SU-DHL-6 (cell line): ENCODE measurements around the gene RLF.

Source experiments
- H2AFZ ChIP-seq: fragments of 200-600 bp; sonication (generic); 2 replicates; pipeline ENCODE4 v1.6.1; 2014; ENCODE audit warnings: low read depth, mild to moderate bottlenecking, moderate library complexity, mixed read lengths, antibody characterized with exemption, low read length; ENCODE audit not compliant: severe bottlenecking
- H3F3A ChIP-seq: fragments of 200-600 bp; shearing (Covaris generic); 2 replicates; pipeline ENCODE4 v1.6.0; 2016; ENCODE audit warnings: antibody characterized with exemption, mild to moderate bottlenecking; ENCODE audit not compliant: insufficient read depth
- H3K27ac ChIP-seq: fragments of 200-600 bp; sonication (generic); 2 replicates; pipeline ENCODE4 v1.5.1; 2016; ENCODE audit warnings: low read depth, mild to moderate bottlenecking, low read length, moderate library complexity, mixed read lengths
- H3K27me3 ChIP-seq: fragments of 200-600 bp; sonication (generic), shearing (Covaris generic); 2 replicates; pipeline ENCODE4 v1.6.0; 2014; ENCODE audit warnings: mild to moderate bottlenecking, low read length
- H3K36me3 ChIP-seq: fragments of 200-600 bp; sonication (generic); 2 replicates; pipeline ENCODE4 v1.6.1; 2014; ENCODE audit warnings: mild to moderate bottlenecking, low read length, mixed read lengths
- H3K4me2 ChIP-seq: fragments of 300-600, 200-600 bp; shearing (Covaris generic), sonication (generic); 2 replicates; pipeline ENCODE4 v1.6.0; 2014; ENCODE audit warnings: low read length, low read depth, mild to moderate bottlenecking; ENCODE audit not compliant: poor library complexity, severe bottlenecking
- H3K4me3 ChIP-seq: fragments of 200-600 bp; sonication (generic); 2 replicates; pipeline ENCODE4 v1.5.1; 2014; ENCODE audit warnings: antibody characterized with exemption, low read length, mild to moderate bottlenecking, mixed read lengths; ENCODE audit not compliant: insufficient read depth, poor library complexity, severe bottlenecking
- H3K79me2 ChIP-seq: fragments of 200-600 bp; sonication (generic); 2 replicates; pipeline ENCODE4 v1.6.1; 2014; ENCODE audit warnings: mild to moderate bottlenecking, low read length, moderate library complexity; ENCODE audit not compliant: insufficient read depth
- H3K9ac ChIP-seq: fragments of 200-600 bp; sonication (generic); 2 replicates; pipeline ENCODE4 v1.7.0; 2014; ENCODE audit warnings: mild to moderate bottlenecking, low read length
- H3K9me2 ChIP-seq: fragments of 200-600 bp; sonication (generic); replicated peaks from 2 replicates; pipeline ENCODE4 v1.6.1; 2014; ENCODE audit warnings: low read length; ENCODE audit not compliant: insufficient read depth
- H3K9me3 ChIP-seq: fragments of 200-600 bp; sonication (generic); 2 replicates; pipeline ENCODE4 v1.6.1; 2014; ENCODE audit warnings: low read length, mixed read lengths; ENCODE audit not compliant: insufficient read depth
- H4K20me1 ChIP-seq: fragments of 200-600 bp; sonication (generic); 2 replicates; pipeline ENCODE4 v1.6.1; 2014; ENCODE audit warnings: low read depth, mild to moderate bottlenecking, antibody characterized with exemption, low read length, moderate library complexity, mixed read lengths
- CTCF ChIP-seq: fragments of 200-600 bp; sonication (generic); IDR thresholded peaks from one replicate; pipeline ENCODE4 v1.5.1; 2017; ENCODE audit warnings: antibody characterized with exemption, mild to moderate bottlenecking, low read length, moderate library complexity; ENCODE audit not compliant: insufficient read depth, poor library complexity, severe bottlenecking
- EZH2phosphoT487 ChIP-seq: fragments of 200-600 bp; sonication (generic), shearing (Covaris generic); conservative IDR thresholded peaks from 2 replicates; pipeline ENCODE4 v1.6.1; 2018; ENCODE audit warnings: mild to moderate bottlenecking, antibody characterized with exemption, low read length, moderate library complexity, mixed read lengths

Gene RLF, protein sequence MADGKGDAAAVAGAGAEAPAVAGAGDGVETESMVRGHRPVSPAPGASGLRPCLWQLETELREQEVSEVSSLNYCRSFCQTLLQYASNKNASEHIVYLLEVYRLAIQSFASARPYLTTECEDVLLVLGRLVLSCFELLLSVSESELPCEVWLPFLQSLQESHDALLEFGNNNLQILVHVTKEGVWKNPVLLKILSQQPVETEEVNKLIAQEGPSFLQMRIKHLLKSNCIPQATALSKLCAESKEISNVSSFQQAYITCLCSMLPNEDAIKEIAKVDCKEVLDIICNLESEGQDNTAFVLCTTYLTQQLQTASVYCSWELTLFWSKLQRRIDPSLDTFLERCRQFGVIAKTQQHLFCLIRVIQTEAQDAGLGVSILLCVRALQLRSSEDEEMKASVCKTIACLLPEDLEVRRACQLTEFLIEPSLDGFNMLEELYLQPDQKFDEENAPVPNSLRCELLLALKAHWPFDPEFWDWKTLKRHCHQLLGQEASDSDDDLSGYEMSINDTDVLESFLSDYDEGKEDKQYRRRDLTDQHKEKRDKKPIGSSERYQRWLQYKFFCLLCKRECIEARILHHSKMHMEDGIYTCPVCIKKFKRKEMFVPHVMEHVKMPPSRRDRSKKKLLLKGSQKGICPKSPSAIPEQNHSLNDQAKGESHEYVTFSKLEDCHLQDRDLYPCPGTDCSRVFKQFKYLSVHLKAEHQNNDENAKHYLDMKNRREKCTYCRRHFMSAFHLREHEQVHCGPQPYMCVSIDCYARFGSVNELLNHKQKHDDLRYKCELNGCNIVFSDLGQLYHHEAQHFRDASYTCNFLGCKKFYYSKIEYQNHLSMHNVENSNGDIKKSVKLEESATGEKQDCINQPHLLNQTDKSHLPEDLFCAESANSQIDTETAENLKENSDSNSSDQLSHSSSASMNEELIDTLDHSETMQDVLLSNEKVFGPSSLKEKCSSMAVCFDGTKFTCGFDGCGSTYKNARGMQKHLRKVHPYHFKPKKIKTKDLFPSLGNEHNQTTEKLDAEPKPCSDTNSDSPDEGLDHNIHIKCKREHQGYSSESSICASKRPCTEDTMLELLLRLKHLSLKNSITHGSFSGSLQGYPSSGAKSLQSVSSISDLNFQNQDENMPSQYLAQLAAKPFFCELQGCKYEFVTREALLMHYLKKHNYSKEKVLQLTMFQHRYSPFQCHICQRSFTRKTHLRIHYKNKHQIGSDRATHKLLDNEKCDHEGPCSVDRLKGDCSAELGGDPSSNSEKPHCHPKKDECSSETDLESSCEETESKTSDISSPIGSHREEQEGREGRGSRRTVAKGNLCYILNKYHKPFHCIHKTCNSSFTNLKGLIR (N-terminal part only)

DNA sequence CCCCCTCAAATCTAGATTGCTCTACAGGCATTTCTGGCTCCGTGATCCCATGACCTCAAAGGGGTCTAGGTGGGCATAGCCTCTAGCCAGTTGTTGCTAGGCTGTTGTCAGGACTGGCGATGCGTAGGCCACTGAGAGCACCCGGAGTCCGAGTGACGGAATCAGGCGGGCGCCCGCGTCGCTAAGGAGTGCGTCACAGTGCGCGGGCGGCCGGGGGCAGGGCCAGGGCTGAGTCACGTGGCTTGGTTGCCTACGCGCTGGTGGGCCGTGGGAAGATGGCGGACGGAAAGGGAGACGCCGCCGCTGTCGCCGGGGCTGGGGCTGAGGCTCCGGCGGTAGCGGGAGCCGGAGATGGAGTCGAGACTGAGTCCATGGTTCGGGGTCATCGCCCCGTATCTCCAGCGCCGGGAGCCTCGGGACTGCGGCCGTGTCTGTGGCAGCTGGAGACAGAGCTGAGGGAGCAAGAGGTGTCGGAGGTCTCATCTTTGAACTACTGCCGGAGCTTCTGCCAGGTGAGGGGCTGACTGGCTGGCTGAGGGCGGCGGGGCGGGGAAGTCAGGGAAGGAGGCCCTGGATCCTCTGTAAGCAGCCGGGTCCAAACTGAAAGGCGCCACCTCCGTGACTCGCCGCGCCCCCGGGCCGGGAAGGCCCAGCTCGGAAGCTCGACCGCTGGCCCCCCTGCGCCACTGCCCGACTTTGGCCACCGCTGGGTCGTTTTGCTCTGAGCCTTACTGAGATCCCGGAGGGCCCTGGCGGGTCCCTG, at the start of gene RLF:
Gene RLF (plus strand): TSS at position 263 of the 763 bp plus-strand sequence. CDS start 13 bp downstream, at position 276.
- TF ChIP-seq EZH2phosphoT487 (no peak), CTCF (no peak)
- peak within 1 kb of the TSS; percentile 43 for H3K27ac ChIP-seq
- peaks cover 51% of the 10 kb centered on the region for H3K79me2 ChIP-seq
- no peaks in the 10 kb centered on the region for H3K9me3 ChIP-seq
- H3K27me3 ChIP-seq, result no peaks in the 10 kb centered on the region
- no peaks in the 10 kb centered on the region for H3K9me2 ChIP-seq
- H2AFZ ChIP-seq, result peak within 1 kb of the TSS; percentile 77
- H3K4me2 ChIP-seq, result peak within 1 kb of the TSS; percentile 95
- H3K4me3 ChIP-seq, result peak within 1 kb of the TSS; percentile 80
- H3K9ac ChIP-seq, result peak within 1 kb of the TSS; percentile 88
- no peaks in the 10 kb centered on the region for H3K36me3 ChIP-seq
- H3F3A ChIP-seq, result no peaks in the 10 kb centered on the region; the same call in 1 of the 2 replicates
- peaks cover 42% of the 10 kb centered on the region for H4K20me1 ChIP-seq

DNA sequence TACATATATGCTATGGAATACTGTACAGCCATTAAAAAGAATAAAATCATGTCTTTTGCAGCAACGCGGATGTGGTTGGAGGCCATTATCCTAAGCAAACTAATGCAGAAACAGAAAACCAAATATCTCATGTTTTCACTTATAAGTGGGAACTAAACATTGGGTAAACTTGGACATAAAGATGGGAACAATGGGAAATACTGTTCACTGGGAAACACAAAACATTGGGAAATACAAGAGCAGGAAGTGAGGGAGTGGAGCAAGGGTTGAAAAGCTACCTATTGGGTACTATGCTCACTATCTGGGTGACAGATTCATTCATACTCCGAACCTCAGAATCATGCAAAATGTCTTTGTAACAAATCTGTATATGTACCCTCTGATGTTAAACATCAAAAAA, 46.8 kb upstream of the RLF start:
- no peak overlapping the region for H3K9ac ChIP-seq
- no peaks in the 10 kb centered on the region for H4K20me1 ChIP-seq
- H3K9me2 ChIP-seq, result no peaks in the 10 kb centered on the region
- H3K4me3 ChIP-seq, result no peak overlapping the region
- no peak overlapping the region for H3K27ac ChIP-seq
- TF ChIP-seq CTCF (no peak), EZH2phosphoT487 (no peak)
- H3K27me3 ChIP-seq, result no peaks in the 10 kb centered on the region
- H3K4me2 ChIP-seq, result no peak overlapping the region
- H3K36me3 ChIP-seq, result no peaks in the 10 kb centered on the region
- H3K79me2 ChIP-seq, result no peaks in the 10 kb centered on the region
- no peak overlapping the region for H2AFZ ChIP-seq
- no peaks in the 10 kb centered on the region for H3K9me3 ChIP-seq
- H3F3A ChIP-seq, result no peaks in the 10 kb centered on the region

- no peak overlapping the region for H3K4me3 ChIP-seq
- H3K36me3 ChIP-seq, result no peaks in the 10 kb centered on the region
- H3K79me2 ChIP-seq, result no peaks in the 10 kb centered on the region
- H4K20me1 ChIP-seq, result no peaks in the 10 kb centered on the region
- no peaks in the 10 kb centered on the region for H3K9me3 ChIP-seq
- H2AFZ ChIP-seq, result no peak overlapping the region
- H3K9ac ChIP-seq, result no peak overlapping the region
- H3K27me3 ChIP-seq, result no peaks in the 10 kb centered on the region
- H3F3A ChIP-seq, result no peaks in the 10 kb centered on the region
- H3K9me2 ChIP-seq, result no peaks in the 10 kb centered on the region
- no peak for TF ChIP-seq EZH2phosphoT487
- no peak for TF ChIP-seq CTCF
- H3K27ac ChIP-seq, result no peak overlapping the region
- no peak overlapping the region for H3K4me2 ChIP-seq
Measured at GRCh38 chr1:40120128-40120527, 41.1 kb upstream of the RLF start.
